Activated CD8-positive, alpha-beta memory T cell treated with anti-CD3 and anti-CD28 coated beads, Interleukin-2, amount 10 ng/mL, durations not matched to agents 7 days and 5 days (primary cell): ENCODE data around the gene ZNF606. TPM values are rescaled to one million over a fixed set of nuclear protein-coding genes. Genes with fewer than 3 reads are reported as not detected.
A peak's percentile ranks its signal among the peaks of the same experiment; 100 is the strongest.
"Not testable (repeated sequence)": the region's sequence is repeated elsewhere in the genome, so short reads cannot be mapped to it uniquely, and the experiment has no call there.

ENCODE experiments used
- ATAC-seq: fragments of 150-1000 bp; cut with Tn5 transposase; one replicate; pipeline ENCODE4 v1.10.0; 2021; ENCODE audit warnings: moderate library complexity
- CTCF ChIA-PET: fragments of 350-600 bp; sonication (Branson Sonifier 250); formaldehyde crosslinking; loops from one replicate; lab custom pipeline; 2021; ENCODE audit warnings: antibody characterized with exemption; lab: Charles Lee
- DNase-seq: peaks from one replicate; pipeline ENCODE4 v3.0.0-alpha.2; 2020
- H3K27ac Mint-ChIP-seq: one replicate; pipeline ENCODE4 v1.8.0; 2021; ENCODE audit warnings: mild to moderate bottlenecking, mixed read lengths
- H3K27me3 Mint-ChIP-seq: one replicate; pipeline ENCODE4 v1.8.0; 2021; ENCODE audit warnings: mixed read lengths
- H3K36me3 Mint-ChIP-seq: one replicate; pipeline ENCODE4 v1.8.0; 2021; ENCODE audit warnings: mild to moderate bottlenecking, mixed read lengths
- H3K4me1 Mint-ChIP-seq: one replicate; pipeline ENCODE4 v1.8.0; 2021; ENCODE audit warnings: mixed read lengths
- H3K4me3 Mint-ChIP-seq: one replicate; pipeline ENCODE4 v1.8.0; 2021; ENCODE audit warnings: mild to moderate bottlenecking, moderate library complexity, mixed read lengths
- H3K9me3 Mint-ChIP-seq: one replicate; pipeline ENCODE4 v1.8.0; 2022; ENCODE audit warnings: low read depth, mixed read lengths
- total RNA-seq, 2 experiments: library from RNA; stranded (reverse); gene quantifications; one replicate each; pipeline ENCODE4 v1.2.3, GENCODE V29; 2021

ZNF606 gene
- total RNA-seq, 2 experiments from 2014 or later: 11.6 to 12.8 TPM

- ATAC-seq (no peak), DNase-seq (no peak)
- H3K9me3 Mint-ChIP-seq: peaks cover 24% of the 10 kb centered on the region
- H3K36me3 Mint-ChIP-seq: peaks cover 10% of the 10 kb centered on the region
- no peaks in the 10 kb centered on the region for H3K4me1 Mint-ChIP-seq
- peaks cover 2% of the 10 kb centered on the region for H3K27me3 Mint-ChIP-seq
- H3K27ac Mint-ChIP-seq: no peak overlapping the region
- no peak overlapping the region for H3K4me3 Mint-ChIP-seq
- CTCF ChIA-PET: no interaction called here
Measured at GRCh38 chr19:58034477-58034793, 31.8 kb upstream of the ZNF606 start.

- DNase-seq (peak; percentile 42), ATAC-seq (peak; percentile 42)
- CTCF ChIA-PET: no interaction called here
- Mint-ChIP-seq H3K27me3 (peaks cover 2% of the 10 kb centered on the region), H3K36me3 (peaks cover 10% of the 10 kb centered on the region), H3K4me3 (no peak within 1 kb of the TSS), H3K4me1 (no peaks in the 10 kb centered on the region), H3K9me3 (peaks cover 25% of the 10 kb centered on the region), H3K27ac (no peak within 1 kb of the TSS)
Measured at GRCh38 chr19:58033741-58034476, 31.3 kb upstream of the ZNF606 start, which contains the start of gene ZSCAN1. ZSCAN1 (plus strand) TSS chr19:58034025; CDS start chr19:58037837, 3,812 bp downstream.

- CTCF ChIA-PET: no interaction called here
- H3K4me1 Mint-ChIP-seq: peaks cover 3% of the 10 kb centered on the region
- peaks cover 3% of the 10 kb centered on the region for H3K36me3 Mint-ChIP-seq
- no peak overlapping the region for H3K27ac Mint-ChIP-seq
- H3K27me3 Mint-ChIP-seq: no peaks in the 10 kb centered on the region
- DNase-seq (no peak), ATAC-seq (no peak)
- H3K4me3 Mint-ChIP-seq: no peak overlapping the region
- peaks cover 17% of the 10 kb centered on the region for H3K9me3 Mint-ChIP-seq
Measured at GRCh38 chr19:58024661-58025060, 22.0 kb upstream of the ZNF606 start.

- no peak overlapping the region for H3K4me3 Mint-ChIP-seq
- CTCF ChIA-PET: no interaction called here
- no peaks in the 10 kb centered on the region for H3K27me3 Mint-ChIP-seq
- ATAC-seq (no peak), DNase-seq (no peak)
- no peak overlapping the region for H3K27ac Mint-ChIP-seq
- H3K4me1 Mint-ChIP-seq: peaks cover 3% of the 10 kb centered on the region
- H3K9me3 Mint-ChIP-seq: peaks cover 14% of the 10 kb centered on the region
- peaks cover 3% of the 10 kb centered on the region for H3K36me3 Mint-ChIP-seq
Measured at GRCh38 chr19:58022283-58022660, 19.7 kb upstream of the ZNF606 start.

- peak; percentile 68 for ATAC-seq
- peak; percentile 60 for DNase-seq
- Mint-ChIP-seq H3K27ac (no peak overlapping the region), H3K27me3 (no peaks in the 10 kb centered on the region), H3K36me3 (peaks cover 3% of the 10 kb centered on the region), H3K9me3 (peaks cover 14% of the 10 kb centered on the region), H3K4me3 (no peak overlapping the region), H3K4me1 (peaks cover 3% of the 10 kb centered on the region)
- CTCF ChIA-PET: no interaction called here
Measured at GRCh38 chr19:58021541-58022282, 19.1 kb upstream of the ZNF606 start.

- ATAC-seq (no peak), DNase-seq (no peak)
- no peaks in the 10 kb centered on the region for H3K27me3 Mint-ChIP-seq
- CTCF ChIA-PET: no interaction called here
- H3K4me1 Mint-ChIP-seq: peaks cover 3% of the 10 kb centered on the region
- peaks cover 17% of the 10 kb centered on the region for H3K9me3 Mint-ChIP-seq
- no peak overlapping the region for H3K27ac Mint-ChIP-seq
- H3K36me3 Mint-ChIP-seq: peaks cover 3% of the 10 kb centered on the region
- H3K4me3 Mint-ChIP-seq: no peak overlapping the region
Measured at GRCh38 chr19:58020129-58020528, 17.5 kb upstream of the ZNF606 start.

- Mint-ChIP-seq H3K4me3 (no peak overlapping the region), H3K36me3 (peaks cover 9% of the 10 kb centered on the region), H3K27me3 (no peaks in the 10 kb centered on the region), H3K4me1 (peaks cover 5% of the 10 kb centered on the region), H3K27ac (no peak overlapping the region), H3K9me3 (peaks cover 23% of the 10 kb centered on the region)
- no peak for ATAC-seq
- CTCF ChIA-PET: no interaction called here
- no peak for DNase-seq
Measured at GRCh38 chr19:58014141-58014540, 11.5 kb upstream of the ZNF606 start.

- DNase-seq (no peak), ATAC-seq (no peak)
- CTCF ChIA-PET: no interaction called here
- Mint-ChIP-seq H3K27me3 (no peaks in the 10 kb centered on the region), H3K4me1 (peaks cover 11% of the 10 kb centered on the region), H3K9me3 (peaks cover 36% of the 10 kb centered on the region), H3K27ac (no peak overlapping the region), H3K4me3 (no peak overlapping the region), H3K36me3 (peaks cover 31% of the 10 kb centered on the region)
Measured at GRCh38 chr19:58010507-58010906, 7.9 kb upstream of the ZNF606 start.

- Mint-ChIP-seq H3K4me1 (peaks cover 11% of the 10 kb centered on the region), H3K27ac (peak overlapping the region; percentile 78), H3K27me3 (no peaks in the 10 kb centered on the region), H3K36me3 (peaks cover 38% of the 10 kb centered on the region), H3K4me3 (peak overlapping the region; percentile 80), H3K9me3 (peaks cover 36% of the 10 kb centered on the region)
- ATAC-seq (peak; percentile 99), DNase-seq (peak; percentile 89)
- CTCF ChIA-PET: no interaction called here
Measured at GRCh38 chr19:58009666-58010301, 7.2 kb upstream of the ZNF606 start.

- peaks cover 15% of the 10 kb centered on the region for H3K4me1 Mint-ChIP-seq
- CTCF ChIA-PET: no interaction called here
- H3K36me3 Mint-ChIP-seq: peaks cover 43% of the 10 kb centered on the region
- ATAC-seq (no peak), DNase-seq (no peak)
- peak overlapping the region; percentile 78 for H3K27ac Mint-ChIP-seq
- no peaks in the 10 kb centered on the region for H3K27me3 Mint-ChIP-seq
- H3K4me3 Mint-ChIP-seq: peak overlapping the region; percentile 80
- peaks cover 41% of the 10 kb centered on the region for H3K9me3 Mint-ChIP-seq
Measured at GRCh38 chr19:58009301-58009665, 6.7 kb upstream of the ZNF606 start.

- H3K27me3 Mint-ChIP-seq, CTCF ChIA-PET, ATAC-seq, DNase-seq, H3K27ac Mint-ChIP-seq: not testable (repeated sequence)
- Mint-ChIP-seq H3K4me1 (peaks cover 19% of the 10 kb centered on the region), H3K36me3 (peaks cover 47% of the 10 kb centered on the region), H3K4me3 (peak overlapping the region; percentile 80), H3K9me3 (peaks cover 45% of the 10 kb centered on the region)
Measured at GRCh38 chr19:58008877-58009276, 6.3 kb upstream of the ZNF606 start.

GRCh38 chr19:58007285-58007684 lies 4.7 kb upstream of the ZNF606 start:
- Mint-ChIP-seq H3K4me1 (peaks cover 26% of the 10 kb centered on the region), H3K27me3 (no peaks in the 10 kb centered on the region), H3K4me3 (no peak overlapping the region), H3K9me3 (peaks cover 39% of the 10 kb centered on the region), H3K27ac (no peak overlapping the region), H3K36me3 (peaks cover 53% of the 10 kb centered on the region)
- ATAC-seq (no peak), DNase-seq (no peak)
- CTCF ChIA-PET: no interaction called here

- peaks cover 43% of the 10 kb centered on the region for H3K9me3 Mint-ChIP-seq
- H3K36me3 Mint-ChIP-seq: peaks cover 83% of the 10 kb centered on the region
- H3K27me3 Mint-ChIP-seq: no peaks in the 10 kb centered on the region
- DNase-seq (no peak), ATAC-seq (no peak)
- peak overlapping the region; percentile 80 for H3K4me3 Mint-ChIP-seq
- CTCF ChIA-PET: interaction anchor here (1.3 kb wide), 1 partner anchor 322 kb away, joined by 4 read pairs; the partner anchor contains the start of gene ZNF551
- H3K4me1 Mint-ChIP-seq: peaks cover 31% of the 10 kb centered on the region
- peak overlapping the region; percentile 89 for H3K27ac Mint-ChIP-seq
Measured at GRCh38 chr19:58003174-58003828, 681 bp upstream of the ZNF606 start.
